Amniotic stem cell (primary cell): ENCODE results near the gene KDM5B.

Experiments used
- DNase-seq: peaks from one replicate; lab custom pipeline; 2025; lab: John Stamatoyannopoulos, UW

KDM5B gene

DNA sequence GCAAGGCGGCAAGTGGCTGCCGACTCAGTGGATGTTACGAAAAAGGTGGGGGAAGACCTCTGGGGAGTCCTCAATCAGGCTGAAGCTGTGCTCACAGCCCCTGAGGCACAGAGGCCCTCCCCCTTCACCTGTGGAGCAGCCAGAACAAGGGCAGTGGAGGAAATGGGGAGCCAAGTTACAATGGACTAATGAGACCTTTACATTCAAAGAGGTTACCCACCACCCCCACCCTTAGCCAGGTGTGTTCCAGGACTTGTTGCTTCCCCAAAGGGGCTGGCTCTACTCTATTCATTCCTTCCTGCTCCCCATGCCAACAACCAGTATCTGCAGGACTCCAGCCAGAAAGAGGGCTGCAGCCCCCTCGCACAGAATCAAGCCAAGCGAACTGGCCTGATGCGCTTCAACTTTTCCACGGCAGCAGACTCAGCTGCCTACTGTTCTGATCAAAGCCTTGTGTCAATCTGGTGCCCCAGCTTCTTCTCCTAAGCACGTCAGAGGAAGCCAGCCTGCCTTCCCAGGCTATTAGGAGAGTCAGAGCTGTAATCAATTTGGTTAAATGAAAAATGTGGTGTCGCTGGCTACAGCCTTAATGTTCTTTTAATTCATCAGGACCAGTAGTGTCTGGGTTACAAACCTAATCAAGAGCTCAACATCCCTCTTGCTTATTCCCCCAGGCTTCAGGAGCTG lies 96.1 kb downstream of the KDM5B start:
- DNase-seq, result no peak

DNA sequence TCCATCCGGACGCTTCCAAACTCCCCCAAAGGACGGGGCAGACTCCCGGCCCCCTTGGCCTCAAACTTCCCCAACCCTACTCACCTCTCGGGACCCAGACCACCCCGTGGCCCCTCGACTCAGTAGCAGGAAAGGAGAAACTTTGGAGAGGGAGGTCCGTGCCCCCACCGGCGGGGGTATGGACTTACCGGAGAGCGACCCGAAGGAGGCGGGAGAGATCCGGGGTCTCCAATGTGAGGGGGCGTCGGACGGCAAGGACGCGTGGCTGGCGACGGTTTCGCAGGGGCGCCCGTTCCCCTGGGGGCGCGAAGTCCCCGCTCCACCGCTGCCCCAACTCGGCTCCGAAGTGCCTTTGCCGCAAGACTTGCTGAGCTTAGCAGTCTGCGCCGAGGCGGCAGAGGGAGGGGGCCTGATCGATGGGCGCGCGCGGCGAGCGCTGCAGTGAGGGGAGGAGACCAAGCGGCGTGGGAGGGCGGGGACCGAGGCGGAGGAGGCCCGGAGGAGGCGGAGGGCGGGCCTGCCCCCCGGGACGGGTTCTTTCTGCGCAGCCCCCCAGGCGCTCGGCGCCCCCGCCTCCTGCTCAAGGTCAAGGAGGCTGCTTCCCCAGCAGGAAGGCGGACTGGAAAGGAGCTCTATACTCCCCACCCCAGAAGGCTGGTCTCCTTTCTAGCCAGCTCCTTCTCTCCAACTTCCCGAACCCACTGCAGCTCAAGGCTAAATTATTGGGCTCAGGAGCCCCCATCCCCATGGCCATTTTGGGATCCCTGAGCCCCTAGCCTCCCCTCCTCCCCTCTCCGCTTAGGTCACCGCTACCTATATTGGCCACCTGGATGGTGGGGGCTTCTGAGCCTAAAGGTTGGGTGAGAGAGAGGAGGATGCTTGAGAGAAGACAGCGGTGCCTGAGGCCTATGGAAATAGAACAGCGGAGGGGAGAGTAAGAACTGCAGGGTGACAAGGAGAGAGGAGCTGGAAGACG lies 97.9 kb downstream of the KDM5B start, which contains the start of gene SYT2:
SYT2 (minus strand) TSS at position 385 of the 976 bp plus-strand sequence. CDS start 104,682 bp downstream, outside the sequence.
- no peak for DNase-seq

DNA sequence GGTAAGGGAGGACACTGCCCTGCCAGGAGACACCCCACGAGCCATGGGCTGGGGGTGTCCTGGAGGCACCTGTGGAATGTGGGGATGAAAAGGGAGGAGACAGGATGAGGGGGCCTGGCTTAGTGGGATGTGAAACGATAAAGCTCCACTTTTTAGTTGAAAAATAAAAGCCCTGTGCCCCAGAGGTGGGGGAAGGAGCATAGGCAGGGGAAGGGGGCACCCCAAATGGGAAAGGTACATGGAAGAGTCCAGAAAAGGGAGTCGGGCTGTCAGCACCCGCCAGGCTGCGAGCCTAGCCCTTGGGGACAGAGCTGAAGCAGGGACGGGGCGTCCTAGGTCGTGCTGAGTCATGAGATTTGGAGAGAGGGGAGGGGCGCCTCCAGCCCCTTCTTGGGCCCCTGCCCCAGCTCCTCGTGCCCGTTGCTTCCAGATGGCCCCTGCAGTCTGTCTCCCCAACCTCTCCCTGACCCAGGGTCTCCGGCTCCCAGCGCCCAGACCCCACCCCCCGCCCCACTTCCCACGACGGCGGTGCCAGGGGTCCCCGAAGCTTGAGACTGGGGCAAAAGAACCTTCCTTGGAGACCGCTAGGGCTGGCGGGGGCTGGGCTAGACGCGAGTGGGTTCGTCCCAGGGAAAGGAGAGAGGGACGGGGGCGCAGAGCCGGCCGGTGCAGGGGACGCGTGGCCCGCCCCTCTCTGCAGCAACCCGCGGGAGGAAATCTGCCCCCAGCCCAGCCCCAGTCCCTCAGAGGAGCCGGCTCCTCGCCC lies 98.8 kb downstream of the KDM5B start:
- DNase-seq, result no peak

DNA sequence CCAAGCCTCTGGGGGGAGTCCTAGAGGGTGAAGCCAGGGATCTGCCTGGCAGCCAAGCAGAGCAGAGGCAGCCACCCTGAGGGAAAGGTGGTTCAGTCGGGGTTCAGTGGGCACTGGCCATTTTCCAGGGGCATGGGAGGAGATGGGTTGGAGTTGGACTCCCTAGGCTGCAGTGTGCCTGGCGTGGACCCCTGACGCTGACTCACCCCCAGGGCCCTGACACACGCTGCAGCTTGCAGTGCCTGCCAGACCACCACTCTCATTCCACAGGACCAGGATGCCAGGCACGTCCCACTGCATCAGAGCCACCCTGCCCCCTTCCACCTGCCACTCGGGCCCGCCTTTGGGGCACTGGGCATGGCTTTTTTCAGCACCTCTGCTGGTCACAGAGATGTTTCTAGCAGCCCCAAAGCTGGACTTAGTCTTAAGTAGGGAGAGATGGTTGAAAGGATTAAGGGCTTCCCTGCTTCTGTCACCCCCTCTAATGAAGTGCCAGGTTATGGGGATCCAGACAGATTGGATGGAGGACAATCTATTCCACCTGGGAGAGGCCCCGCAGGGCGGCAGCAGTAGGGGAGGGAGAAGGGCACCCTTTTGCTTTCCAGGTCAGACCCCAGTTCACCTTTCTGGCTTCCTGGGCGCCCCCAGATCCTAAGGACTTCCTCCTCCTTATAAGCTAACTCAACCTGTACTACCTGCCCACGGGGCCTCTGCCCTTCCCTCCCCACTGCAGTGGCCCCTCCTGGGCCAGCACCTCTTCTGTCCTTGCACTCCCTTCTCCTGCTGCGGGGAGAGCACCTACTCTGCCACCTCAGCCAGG lies 99.6 kb downstream of the KDM5B start:
- no peak for DNase-seq

DNA sequence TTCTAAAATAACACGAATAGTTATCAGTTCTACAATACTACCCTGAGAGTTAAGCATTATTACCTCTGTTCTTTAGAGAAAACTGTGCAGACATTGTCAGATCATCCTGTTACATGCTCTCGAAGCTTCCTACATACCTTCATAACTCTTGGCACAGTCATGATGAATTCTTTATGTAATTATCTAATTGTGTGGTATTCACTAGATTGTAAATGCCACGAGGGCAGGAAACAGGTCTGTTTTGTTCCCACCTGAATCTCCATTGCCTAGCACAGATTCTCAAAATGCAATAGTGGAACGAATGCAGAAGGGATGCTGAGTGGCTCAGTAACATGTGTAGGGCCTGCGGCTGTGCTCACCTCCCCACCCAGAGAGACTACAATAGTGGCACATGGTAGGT lies 101.4 kb downstream of the KDM5B start:
- DNase-seq, result no peak

DNA sequence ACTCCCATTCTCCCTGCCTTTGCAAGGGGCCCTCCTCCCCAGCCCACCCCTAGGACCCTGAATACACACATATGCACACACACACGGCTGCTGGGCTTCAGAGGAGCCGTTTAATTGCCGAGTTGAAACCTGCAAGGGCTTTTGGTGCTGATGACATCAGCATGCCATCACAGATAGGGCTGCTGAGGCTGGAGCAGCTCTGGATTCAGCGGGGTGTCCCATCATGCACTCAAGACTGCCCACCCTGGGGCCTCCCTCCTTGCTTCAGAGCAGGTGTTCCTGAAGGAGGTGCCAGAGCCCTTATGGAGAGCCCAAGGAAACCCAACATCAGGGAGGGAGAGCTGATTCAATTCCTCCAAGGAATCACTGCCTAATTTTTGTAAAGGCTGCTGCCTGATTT lies 103.6 kb downstream of the KDM5B start:
- no peak for DNase-seq

DNA sequence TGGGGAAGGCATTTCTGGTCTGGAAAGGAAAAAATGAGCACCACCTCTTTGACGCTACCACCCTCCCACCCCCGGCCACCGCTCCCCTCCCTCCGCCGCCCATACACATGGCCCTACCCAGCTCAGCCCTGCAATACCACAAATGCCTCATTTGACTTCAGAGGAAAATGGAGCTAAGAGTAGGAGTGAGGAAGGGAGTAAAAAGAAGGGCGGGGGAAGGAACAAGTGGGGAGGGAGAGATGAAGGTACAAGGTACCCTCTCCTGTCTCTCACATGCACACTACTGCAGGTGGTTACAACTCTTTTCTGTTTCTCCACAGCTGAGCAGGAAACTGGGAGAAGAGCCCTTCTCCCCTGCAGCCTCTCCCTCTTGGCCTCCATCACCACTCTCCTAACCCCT lies 105.0 kb downstream of the KDM5B start:
- DNase-seq, result no peak

DNA sequence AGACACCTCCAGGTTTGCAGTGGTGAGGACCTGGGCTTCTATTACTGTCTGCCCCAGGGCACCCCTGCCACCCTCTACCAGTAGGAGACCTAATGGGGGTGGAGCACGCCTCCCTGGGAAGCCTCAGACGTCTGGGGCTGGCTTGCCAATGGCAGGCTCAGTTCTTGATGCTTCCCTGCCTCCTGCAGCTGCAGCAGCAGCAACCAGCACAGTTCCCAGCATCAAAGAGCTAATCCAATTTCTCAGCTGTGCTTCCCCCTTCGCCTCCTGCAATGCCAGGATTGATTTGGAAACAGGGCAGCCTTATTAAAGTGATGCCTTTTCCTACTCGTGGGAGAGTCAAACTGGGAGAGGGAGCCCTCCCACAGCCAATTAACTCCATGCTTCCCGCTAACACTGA lies 106.1 kb downstream of the KDM5B start:
- no peak for DNase-seq

DNA sequence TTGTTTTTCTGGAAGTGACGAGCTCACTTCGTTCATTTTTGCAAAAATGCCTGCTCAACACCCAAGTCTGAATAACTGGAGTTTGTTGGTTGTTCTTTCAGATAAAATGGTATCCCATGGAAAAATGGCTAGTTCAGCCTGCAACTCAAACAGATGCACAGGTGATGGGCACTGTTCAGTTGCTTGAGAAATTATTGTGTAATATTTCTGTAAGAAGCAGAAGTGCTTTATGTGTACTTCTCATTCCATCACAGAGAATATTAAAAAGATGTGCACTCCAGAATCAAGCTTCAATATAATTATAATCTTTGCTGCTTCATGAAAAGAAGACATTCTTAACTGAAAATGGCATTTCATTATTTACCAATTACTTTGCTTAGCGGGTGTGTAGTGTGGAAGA lies 107.0 kb downstream of the KDM5B start:
- DNase-seq, result no peak

DNA sequence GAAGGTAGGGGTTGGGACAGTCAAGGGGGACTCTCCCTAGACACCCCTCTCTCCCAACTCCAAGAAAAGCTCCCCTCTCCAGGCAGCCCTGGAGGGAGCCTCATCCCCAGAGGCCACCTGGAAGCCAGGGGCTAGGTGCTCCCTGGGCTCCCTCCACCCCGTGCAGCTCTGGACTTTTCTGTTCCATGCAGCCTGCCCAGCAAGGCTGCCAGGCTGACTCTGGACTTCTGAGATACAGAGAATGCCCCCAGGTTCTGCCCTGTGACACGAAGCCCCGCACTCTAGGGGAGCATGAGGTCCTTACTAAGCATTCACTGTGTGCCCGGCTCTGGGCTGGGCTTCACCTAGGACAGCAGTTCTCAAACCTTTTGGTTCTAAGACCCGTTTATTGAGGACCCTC lies 108.2 kb downstream of the KDM5B start:
- no peak for DNase-seq

DNA sequence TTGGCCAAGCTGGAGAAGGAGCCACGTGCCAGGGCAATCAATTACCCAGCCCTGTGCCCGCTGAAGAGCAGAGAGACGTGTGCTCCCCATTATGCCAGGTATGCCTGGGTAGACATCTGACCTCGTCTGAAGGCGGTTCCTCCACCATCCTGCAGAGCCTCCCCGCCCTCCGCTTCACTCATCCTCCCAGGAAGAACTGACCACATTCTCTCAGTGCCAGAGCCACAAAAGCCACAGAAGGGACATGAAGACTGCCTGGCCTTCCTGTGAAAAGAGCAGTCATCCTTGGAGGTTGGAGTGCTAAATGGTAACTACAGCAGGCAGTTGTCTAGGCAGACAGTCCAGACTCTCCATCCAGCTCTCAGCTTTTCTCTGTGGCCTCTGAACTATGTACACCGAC lies 109.9 kb downstream of the KDM5B start:
- DNase-seq, result no peak

DNA sequence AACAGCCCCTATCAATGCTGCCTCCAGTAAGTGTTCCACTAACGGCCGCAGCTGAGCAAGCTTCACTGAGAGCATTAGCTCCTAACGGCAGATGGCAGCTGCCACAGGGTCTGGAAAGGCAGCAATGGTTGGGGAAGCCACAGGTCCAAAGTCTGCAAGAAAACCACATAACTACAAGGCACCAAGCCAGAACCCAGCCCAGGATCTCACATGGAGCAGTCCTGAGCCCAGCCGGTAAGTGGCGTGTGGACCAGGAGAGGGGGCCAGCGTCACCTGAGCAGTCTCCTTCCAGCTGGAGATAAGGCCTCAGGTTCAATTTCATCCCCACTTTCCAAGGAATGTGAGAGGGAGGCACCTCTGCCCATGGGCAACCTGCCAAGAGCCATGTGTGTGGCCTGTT lies 111.2 kb downstream of the KDM5B start:
- no peak for DNase-seq

DNA sequence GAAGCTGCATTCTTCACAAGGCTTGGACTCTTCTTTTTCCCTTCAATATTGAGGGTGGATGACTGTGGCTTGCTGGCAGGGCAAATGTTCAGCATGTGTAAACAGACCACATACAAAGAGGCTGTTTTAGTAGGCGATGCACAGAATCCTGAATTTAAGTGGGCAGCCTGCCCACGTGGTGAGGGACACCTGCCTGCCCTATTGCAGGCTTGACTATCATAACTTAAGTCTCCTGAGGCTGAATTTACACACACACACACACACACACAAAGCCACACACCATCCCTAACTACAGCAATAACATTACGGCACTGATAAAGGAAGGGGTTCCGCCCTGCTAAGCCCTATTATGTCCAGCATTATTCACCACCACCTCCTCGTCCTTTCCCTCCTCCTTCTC lies 113.9 kb downstream of the KDM5B start:
- no peak for DNase-seq

DNA sequence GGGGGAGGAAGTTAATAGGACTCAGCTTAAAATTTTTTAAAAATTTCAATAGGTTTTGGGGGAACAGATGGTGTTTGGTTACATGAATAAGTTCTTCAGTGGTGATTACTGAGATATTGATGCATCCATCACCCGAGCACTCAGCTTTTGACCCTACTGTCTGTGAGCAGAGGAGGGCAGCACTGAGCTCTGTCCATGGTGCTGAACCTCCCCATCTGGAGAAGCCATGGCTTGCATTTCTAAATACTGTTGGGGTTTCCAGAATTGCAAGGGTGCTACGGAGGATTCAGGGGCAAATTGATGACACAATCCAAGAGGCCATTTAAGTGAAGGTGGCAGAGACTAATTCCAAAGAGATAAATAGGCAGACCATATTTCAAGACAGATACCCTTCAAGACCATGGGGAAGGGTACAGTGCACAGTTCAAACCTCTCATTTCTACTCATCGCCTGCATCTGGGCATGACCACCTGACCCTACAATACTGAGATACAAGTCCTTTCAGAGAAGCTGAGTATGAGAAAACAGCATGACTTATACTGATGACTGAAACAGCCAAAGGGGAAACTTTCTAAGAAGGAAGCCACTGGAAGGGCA lies 115.2 kb downstream of the KDM5B start:
- peak; percentile 32 for DNase-seq

DNA sequence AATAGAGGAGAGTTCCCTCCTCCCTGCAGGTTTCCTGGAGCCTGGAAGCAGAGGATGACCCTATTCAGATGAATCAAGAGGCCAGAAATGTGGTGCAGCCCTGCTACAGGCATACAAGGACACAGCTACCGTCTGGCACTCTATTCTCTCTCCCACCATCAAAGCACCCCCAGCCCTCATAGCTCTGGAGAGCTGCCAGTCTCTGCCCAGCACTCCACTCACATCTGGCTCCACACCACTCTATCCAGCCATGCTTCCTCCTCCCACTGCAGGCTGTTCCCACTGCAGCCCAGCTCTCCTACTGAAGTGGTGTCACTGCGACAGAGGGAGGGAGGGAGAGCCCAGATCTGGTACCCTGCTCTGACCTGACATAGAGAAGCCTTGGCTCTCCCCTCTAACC lies 116.4 kb downstream of the KDM5B start:
- no peak for DNase-seq

DNA sequence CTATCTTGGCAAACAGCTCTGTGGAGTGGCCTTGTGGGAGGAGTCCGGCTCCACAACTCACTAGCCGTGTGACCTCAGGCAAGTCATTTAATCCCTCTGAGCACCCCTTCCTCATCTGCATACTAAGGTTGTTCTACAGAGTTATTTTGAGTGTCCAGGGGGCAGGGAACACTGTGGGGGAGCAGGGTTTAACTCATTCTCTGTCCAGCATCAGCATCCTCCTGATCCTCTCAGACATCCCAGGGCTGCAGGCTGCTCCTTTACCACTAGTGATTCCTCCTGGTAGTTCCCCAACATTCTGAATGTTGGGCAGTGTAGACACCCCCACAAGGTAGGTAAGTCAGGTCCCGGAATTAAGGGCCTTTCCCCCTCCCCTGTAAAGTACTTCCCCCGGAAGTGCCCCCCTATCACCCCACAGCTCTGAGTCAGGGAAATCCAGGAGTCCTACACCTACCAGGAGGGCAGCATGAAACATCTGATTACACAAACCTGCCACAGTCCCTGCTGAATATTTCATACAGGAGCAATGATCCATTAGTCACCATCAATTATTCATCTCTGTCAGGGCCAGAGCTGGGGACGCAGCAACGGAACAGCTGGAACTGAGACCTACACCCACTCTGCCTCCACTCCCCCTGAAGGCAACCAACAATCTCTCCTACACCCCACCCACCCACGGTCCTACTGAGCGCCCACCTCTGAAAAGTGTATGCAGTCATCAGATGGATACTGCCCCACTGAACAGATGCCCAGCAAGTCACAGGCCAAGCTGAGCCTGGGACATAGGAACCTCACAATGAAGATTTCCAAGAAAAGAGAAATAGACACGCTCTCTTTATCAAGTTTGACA lies 118.5 kb downstream of the KDM5B start:
- DNase-seq, result no peak

DNA sequence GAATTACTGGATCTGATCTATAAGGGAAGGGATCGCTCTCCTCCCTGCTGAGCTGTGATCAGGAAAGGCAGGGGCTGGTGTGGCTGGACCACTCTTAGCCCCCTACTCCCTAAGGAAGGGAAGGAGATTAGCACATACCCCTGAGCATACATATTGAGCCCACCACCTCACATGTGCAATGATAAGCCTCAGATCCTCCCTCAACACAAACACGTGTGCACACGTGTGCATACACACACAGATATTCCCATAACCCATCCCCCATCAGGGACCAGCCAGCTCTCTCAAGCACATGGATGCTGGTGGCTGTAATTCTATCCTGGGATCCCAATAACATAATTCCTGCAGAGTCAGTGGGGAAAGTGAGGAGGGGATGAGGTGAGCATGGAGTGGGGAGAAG lies 119.1 kb downstream of the KDM5B start:
- DNase-seq, result no peak

DNA sequence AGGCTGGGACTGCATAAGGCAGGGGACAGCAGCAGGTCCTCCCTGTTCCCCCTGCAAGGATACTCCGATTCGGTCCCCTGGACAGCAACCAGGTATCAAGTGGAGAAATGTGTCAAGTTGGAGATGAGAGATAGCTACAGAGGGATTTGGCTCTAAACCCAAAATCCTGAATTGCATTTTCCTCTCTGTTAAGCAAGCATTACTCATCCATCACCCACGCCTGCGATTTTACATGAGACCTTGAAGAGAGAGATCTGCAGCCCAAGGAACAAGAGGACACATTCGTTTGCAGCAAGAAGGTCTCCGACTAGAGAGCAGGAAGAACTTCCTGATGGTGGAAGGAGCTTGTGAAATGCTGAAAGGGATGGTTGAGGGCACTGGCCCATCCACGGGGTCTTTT lies 119.8 kb downstream of the KDM5B start:
- no peak for DNase-seq

DNA sequence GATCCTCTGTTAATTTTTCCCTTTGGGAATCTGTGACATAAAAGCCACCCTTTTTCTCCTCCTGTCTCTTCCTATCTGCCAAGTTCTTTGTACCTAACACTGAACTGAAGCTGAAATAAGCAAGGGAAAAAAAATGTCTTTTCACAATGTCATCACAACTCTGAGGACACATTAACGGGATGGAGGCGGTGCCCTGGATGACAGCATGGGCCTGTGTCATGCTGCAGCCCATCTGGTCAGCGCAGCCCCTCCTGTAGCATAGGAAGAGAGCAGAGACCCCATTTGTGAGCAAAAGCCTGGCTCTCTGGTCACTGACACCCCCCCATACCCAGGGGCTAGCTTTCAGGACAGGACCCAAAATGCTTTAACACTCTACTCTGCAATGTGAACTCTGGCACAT lies 120.4 kb downstream of the KDM5B start:
- no peak for DNase-seq

DNA sequence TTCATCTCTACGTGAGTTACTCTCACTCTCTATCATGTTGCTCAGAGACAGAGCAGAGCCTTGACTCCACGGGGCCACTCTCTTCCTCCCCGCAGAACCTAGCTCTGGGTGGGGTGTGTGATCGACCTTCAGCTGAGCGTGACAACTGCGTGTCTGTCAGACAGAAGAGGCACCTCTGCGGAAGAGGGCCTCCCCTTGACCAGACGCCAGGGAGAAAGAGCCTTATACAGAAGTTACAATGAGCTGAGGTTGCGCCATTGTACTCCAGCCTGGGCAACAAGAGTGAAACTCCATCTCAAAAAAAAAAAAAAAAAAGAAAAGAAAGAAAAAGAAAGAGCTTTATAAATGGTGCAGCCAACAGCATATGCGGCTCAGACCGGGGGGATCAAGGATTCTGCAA lies 120.9 kb downstream of the KDM5B start:
- no peak for DNase-seq
